HEK293 (cell line): ENCODE measurements around the gene NHLH1.

ENCODE experiments used
- EGR2 ChIP-seq: fragments of 450-650 bp; formaldehyde crosslinking; IDR thresholded peaks from 2 replicates; pipeline ENCODE4 v1.5.1; 2016; ENCODE audit warnings: low read depth, missing biosample characterization, missing genetic modification characterization
- GLIS1 ChIP-seq: fragments of 450-650 bp; formaldehyde crosslinking; IDR thresholded peaks from 2 replicates; pipeline ENCODE4 v1.5.1; 2016; ENCODE audit warnings: missing biosample characterization, missing genetic modification characterization
- MEIS1 ChIP-seq: sonication (generic); formaldehyde crosslinking; IDR thresholded peaks from 2 replicates; pipeline ENCODE4 v1.8.1; 2022; ENCODE audit warnings: missing genetic modification reagents, mild to moderate bottlenecking, borderline replicate concordance
- OSR2 ChIP-seq: fragments of 450-650 bp; formaldehyde crosslinking; IDR thresholded peaks from 2 replicates; pipeline ENCODE4 v1.5.1; 2016; ENCODE audit warnings: missing biosample characterization, missing genetic modification characterization
- SP2 ChIP-seq: fragments of 450-650 bp; formaldehyde crosslinking; IDR thresholded peaks from 2 replicates; pipeline ENCODE4 v1.5.1; 2016; ENCODE audit warnings: missing biosample characterization, missing genetic modification characterization
- ZBTB21 ChIP-seq: fragments of 450-650 bp; formaldehyde crosslinking; IDR thresholded peaks from 2 replicates; pipeline ENCODE4 v1.5.1; 2017; ENCODE audit warnings: missing biosample characterization, missing genetic modification characterization
- ZBTB7A ChIP-seq: fragments of 450-650 bp; formaldehyde crosslinking; IDR thresholded peaks from 2 replicates; pipeline ENCODE4 v1.5.1; 2016; ENCODE audit warnings: low read depth, missing biosample characterization, missing genetic modification characterization
- ZNF114 ChIP-seq: fragments of 450-650 bp; formaldehyde crosslinking; IDR thresholded peaks from 2 replicates; pipeline ENCODE4 v1.5.0; 2017; ENCODE audit warnings: missing biosample characterization, missing genetic modification characterization
- ZNF223 ChIP-seq: fragments of 450-650 bp; formaldehyde crosslinking; IDR thresholded peaks from 2 replicates; pipeline ENCODE4 v1.5.1; 2016; ENCODE audit warnings: missing biosample characterization, missing genetic modification characterization
- ZNF302 ChIP-seq: fragments of 450-650 bp; formaldehyde crosslinking; IDR thresholded peaks from 2 replicates; pipeline ENCODE4 v1.5.1; 2016; ENCODE audit warnings: missing biosample characterization, missing genetic modification characterization, low read depth
- ZNF416 ChIP-seq: fragments of 450-650 bp; formaldehyde crosslinking; IDR thresholded peaks from 2 replicates; pipeline ENCODE4 v1.5.1; 2016; ENCODE audit warnings: missing biosample characterization, missing genetic modification characterization
- ZNF473 ChIP-seq: fragments of 450-650 bp; formaldehyde crosslinking; IDR thresholded peaks from 2 replicates; pipeline ENCODE4 v1.5.1; 2017; ENCODE audit warnings: missing biosample characterization, missing genetic modification characterization
- ZNF596 ChIP-seq: fragments of 450-650 bp; IDR thresholded peaks from 2 replicates; pipeline ENCODE4 v1.5.0; 2018; ENCODE audit warnings: missing biosample characterization, mild to moderate bottlenecking, missing genetic modification characterization, moderate library complexity
- ZNF600 ChIP-seq: fragments of 450-650 bp; formaldehyde crosslinking; IDR thresholded peaks from 2 replicates; pipeline ENCODE4 v1.5.1; 2016; ENCODE audit warnings: missing biosample characterization, missing genetic modification characterization
- ZNF629 ChIP-seq: fragments of 450-650 bp; formaldehyde crosslinking; IDR thresholded peaks from 2 replicates; pipeline ENCODE4 v1.5.1; 2017; ENCODE audit warnings: missing biosample characterization, missing genetic modification characterization
- ZNF670 ChIP-seq: fragments of 450-650 bp; formaldehyde crosslinking; IDR thresholded peaks from 2 replicates; pipeline ENCODE4 v1.5.1; 2016; ENCODE audit warnings: missing biosample characterization, missing genetic modification characterization, low read depth
- ZNF707 ChIP-seq: fragments of 450-650 bp; formaldehyde crosslinking; IDR thresholded peaks from 2 replicates; pipeline ENCODE4 v1.5.1; 2016; ENCODE audit warnings: missing biosample characterization, missing genetic modification characterization
- ZNF76 ChIP-seq: fragments of 450-650 bp; formaldehyde crosslinking; IDR thresholded peaks from 2 replicates; pipeline ENCODE4; 2016; ENCODE audit warnings: low read depth, missing biosample characterization, missing genetic modification characterization, borderline replicate concordance
- TF ChIP-seq, protein P1 (sequence below): fragments of 450-650 bp; formaldehyde crosslinking; IDR thresholded peaks from 2 replicates; pipeline ENCODE4 v1.5.1; 2016; ENCODE audit warnings: missing biosample characterization, missing genetic modification characterization, borderline replicate concordance
- TF ChIP-seq, protein P2 (sequence below): fragments of 450-650 bp; formaldehyde crosslinking; IDR thresholded peaks from 2 replicates; pipeline ENCODE4 v1.5.1; 2016; ENCODE audit warnings: missing biosample characterization, missing genetic modification characterization, low read depth
- TF ChIP-seq, protein P3 (sequence below): IDR thresholded peaks from 2 replicates; pipeline ENCODE4 v1.6.1; 2011; ENCODE audit warnings: mild to moderate bottlenecking, low read depth, low read length, borderline replicate concordance
- TF ChIP-seq, protein P4 (sequence below): fragments of 450-650 bp; formaldehyde crosslinking; IDR thresholded peaks from 2 replicates; pipeline ENCODE4 v1.5.1; 2016; ENCODE audit warnings: missing biosample characterization, missing genetic modification characterization
- TF ChIP-seq, protein P5 (sequence below): fragments of 450-650 bp; formaldehyde crosslinking; IDR thresholded peaks from 2 replicates; pipeline ENCODE4 v1.5.1; 2016; ENCODE audit warnings: missing biosample characterization, missing genetic modification characterization
- TF ChIP-seq, protein P6 (sequence below): fragments of 450-650 bp; formaldehyde crosslinking; IDR thresholded peaks from 2 replicates; pipeline ENCODE4 v1.5.0; 2017; ENCODE audit warnings: missing biosample characterization, missing genetic modification characterization, borderline replicate concordance

The NHLH1 gene

DNA sequence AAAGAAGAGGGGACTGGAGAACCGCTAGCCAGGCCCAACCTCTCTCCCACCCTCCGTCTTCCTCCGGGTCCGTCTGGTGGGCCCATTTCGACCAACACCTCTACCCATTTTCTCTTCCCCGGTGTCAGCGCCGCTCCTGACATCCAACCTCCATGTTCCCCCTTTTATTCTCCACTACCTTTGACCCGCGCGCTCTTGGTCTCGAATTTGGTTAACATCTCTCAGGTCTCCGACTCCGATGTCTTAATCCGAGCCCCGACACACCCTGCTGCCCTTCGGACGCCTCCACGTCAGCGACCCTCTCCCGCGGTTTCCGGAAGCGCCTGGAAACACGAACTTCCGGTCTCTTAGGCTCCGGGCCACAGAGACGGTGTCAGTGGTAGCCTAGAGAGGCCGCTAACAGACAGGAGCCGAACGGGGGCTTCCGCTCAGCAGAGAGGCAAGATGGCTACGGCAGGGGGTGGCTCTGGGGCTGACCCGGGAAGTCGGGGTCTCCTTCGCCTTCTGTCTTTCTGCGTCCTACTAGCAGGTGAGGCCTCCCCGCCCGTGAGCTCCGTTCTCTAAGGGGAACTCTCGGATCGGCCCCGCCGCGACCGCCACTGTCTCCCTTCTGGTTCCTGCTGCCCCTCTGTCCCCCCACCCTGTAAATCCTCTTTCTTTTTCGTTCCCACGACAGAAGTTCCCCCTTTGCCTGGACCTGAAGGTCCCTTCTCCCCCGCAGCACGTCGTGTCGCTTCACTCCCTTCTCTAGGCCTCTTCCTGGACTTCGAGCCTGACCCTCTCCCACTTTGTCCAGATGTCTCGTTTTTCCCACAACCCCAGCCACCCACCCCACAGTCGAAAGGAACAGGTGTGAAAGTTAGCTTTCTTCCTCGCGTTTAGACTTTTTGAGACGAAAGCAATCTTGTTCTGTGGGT lies 23.7 kb upstream of the NHLH1 start, which contains the start of the genes COPA and NCSTN (continued):
- TF ChIP-seq ZNF76 (tag by site-specific recombination) (peak; percentile 75), ZNF114 (tag by site-specific recombination) (no peak), ZNF670 (tag by site-specific recombination) (no peak), MEIS1 (no peak), ZNF600 (tag by site-specific recombination) (peak; percentile 43; the same call in 1 of the 2 replicates), ZBTB21 (tag by site-specific recombination) (peak; percentile 95), EGR2 (tag by site-specific recombination) (0 out of 2 replicates have a peak, but pooled peaks have one; percentile 18), ZNF416 (no peak), ZNF473 (tag by site-specific recombination) (no peak), ZNF596 (tag by site-specific recombination) (no peak), ZNF302 (tag by site-specific recombination) (no peak), ZBTB7A (peak; percentile 69), OSR2 (tag by site-specific recombination) (peak; percentile 94), SP2 (peak; percentile 71), ZNF629 (peak; percentile 98), ZNF707 (no peak), GLIS1 (tag by site-specific recombination) (peak; percentile 92), ZNF223 (peak; percentile 84)
- TF ChIP-seq, protein P1, sequence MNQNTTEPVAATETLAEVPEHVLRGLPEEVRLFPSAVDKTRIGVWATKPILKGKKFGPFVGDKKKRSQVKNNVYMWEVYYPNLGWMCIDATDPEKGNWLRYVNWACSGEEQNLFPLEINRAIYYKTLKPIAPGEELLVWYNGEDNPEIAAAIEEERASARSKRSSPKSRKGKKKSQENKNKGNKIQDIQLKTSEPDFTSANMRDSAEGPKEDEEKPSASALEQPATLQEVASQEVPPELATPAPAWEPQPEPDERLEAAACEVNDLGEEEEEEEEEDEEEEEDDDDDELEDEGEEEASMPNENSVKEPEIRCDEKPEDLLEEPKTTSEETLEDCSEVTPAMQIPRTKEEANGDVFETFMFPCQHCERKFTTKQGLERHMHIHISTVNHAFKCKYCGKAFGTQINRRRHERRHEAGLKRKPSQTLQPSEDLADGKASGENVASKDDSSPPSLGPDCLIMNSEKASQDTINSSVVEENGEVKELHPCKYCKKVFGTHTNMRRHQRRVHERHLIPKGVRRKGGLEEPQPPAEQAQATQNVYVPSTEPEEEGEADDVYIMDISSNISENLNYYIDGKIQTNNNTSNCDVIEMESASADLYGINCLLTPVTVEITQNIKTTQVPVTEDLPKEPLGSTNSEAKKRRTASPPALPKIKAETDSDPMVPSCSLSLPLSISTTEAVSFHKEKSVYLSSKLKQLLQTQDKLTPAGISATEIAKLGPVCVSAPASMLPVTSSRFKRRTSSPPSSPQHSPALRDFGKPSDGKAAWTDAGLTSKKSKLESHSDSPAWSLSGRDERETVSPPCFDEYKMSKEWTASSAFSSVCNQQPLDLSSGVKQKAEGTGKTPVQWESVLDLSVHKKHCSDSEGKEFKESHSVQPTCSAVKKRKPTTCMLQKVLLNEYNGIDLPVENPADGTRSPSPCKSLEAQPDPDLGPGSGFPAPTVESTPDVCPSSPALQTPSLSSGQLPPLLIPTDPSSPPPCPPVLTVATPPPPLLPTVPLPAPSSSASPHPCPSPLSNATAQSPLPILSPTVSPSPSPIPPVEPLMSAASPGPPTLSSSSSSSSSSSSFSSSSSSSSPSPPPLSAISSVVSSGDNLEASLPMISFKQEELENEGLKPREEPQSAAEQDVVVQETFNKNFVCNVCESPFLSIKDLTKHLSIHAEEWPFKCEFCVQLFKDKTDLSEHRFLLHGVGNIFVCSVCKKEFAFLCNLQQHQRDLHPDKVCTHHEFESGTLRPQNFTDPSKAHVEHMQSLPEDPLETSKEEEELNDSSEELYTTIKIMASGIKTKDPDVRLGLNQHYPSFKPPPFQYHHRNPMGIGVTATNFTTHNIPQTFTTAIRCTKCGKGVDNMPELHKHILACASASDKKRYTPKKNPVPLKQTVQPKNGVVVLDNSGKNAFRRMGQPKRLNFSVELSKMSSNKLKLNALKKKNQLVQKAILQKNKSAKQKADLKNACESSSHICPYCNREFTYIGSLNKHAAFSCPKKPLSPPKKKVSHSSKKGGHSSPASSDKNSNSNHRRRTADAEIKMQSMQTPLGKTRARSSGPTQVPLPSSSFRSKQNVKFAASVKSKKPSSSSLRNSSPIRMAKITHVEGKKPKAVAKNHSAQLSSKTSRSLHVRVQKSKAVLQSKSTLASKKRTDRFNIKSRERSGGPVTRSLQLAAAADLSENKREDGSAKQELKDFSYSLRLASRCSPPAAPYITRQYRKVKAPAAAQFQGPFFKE = no peak
- TF ChIP-seq, protein P2, sequence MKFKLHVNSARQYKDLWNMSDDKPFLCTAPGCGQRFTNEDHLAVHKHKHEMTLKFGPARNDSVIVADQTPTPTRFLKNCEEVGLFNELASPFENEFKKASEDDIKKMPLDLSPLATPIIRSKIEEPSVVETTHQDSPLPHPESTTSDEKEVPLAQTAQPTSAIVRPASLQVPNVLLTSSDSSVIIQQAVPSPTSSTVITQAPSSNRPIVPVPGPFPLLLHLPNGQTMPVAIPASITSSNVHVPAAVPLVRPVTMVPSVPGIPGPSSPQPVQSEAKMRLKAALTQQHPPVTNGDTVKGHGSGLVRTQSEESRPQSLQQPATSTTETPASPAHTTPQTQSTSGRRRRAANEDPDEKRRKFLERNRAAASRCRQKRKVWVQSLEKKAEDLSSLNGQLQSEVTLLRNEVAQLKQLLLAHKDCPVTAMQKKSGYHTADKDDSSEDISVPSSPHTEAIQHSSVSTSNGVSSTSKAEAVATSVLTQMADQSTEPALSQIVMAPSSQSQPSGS (tag by site-specific recombination) = no peak
- TF ChIP-seq, protein P3, sequence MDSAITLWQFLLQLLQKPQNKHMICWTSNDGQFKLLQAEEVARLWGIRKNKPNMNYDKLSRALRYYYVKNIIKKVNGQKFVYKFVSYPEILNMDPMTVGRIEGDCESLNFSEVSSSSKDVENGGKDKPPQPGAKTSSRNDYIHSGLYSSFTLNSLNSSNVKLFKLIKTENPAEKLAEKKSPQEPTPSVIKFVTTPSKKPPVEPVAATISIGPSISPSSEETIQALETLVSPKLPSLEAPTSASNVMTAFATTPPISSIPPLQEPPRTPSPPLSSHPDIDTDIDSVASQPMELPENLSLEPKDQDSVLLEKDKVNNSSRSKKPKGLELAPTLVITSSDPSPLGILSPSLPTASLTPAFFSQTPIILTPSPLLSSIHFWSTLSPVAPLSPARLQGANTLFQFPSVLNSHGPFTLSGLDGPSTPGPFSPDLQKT = peak; percentile 75; the same call in 1 of the 2 replicates
- TF ChIP-seq, protein P4, sequence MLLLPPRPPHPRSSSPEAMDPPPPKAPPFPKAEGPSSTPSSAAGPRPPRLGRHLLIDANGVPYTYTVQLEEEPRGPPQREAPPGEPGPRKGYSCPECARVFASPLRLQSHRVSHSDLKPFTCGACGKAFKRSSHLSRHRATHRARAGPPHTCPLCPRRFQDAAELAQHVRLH (tag by site-specific recombination) = peak; percentile 60; the same call in 1 of the 2 replicates
- TF ChIP-seq, protein P5, sequence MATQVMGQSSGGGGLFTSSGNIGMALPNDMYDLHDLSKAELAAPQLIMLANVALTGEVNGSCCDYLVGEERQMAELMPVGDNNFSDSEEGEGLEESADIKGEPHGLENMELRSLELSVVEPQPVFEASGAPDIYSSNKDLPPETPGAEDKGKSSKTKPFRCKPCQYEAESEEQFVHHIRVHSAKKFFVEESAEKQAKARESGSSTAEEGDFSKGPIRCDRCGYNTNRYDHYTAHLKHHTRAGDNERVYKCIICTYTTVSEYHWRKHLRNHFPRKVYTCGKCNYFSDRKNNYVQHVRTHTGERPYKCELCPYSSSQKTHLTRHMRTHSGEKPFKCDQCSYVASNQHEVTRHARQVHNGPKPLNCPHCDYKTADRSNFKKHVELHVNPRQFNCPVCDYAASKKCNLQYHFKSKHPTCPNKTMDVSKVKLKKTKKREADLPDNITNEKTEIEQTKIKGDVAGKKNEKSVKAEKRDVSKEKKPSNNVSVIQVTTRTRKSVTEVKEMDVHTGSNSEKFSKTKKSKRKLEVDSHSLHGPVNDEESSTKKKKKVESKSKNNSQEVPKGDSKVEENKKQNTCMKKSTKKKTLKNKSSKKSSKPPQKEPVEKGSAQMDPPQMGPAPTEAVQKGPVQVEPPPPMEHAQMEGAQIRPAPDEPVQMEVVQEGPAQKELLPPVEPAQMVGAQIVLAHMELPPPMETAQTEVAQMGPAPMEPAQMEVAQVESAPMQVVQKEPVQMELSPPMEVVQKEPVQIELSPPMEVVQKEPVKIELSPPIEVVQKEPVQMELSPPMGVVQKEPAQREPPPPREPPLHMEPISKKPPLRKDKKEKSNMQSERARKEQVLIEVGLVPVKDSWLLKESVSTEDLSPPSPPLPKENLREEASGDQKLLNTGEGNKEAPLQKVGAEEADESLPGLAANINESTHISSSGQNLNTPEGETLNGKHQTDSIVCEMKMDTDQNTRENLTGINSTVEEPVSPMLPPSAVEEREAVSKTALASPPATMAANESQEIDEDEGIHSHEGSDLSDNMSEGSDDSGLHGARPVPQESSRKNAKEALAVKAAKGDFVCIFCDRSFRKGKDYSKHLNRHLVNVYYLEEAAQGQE = peak; percentile 48
- TF ChIP-seq, protein P6, sequence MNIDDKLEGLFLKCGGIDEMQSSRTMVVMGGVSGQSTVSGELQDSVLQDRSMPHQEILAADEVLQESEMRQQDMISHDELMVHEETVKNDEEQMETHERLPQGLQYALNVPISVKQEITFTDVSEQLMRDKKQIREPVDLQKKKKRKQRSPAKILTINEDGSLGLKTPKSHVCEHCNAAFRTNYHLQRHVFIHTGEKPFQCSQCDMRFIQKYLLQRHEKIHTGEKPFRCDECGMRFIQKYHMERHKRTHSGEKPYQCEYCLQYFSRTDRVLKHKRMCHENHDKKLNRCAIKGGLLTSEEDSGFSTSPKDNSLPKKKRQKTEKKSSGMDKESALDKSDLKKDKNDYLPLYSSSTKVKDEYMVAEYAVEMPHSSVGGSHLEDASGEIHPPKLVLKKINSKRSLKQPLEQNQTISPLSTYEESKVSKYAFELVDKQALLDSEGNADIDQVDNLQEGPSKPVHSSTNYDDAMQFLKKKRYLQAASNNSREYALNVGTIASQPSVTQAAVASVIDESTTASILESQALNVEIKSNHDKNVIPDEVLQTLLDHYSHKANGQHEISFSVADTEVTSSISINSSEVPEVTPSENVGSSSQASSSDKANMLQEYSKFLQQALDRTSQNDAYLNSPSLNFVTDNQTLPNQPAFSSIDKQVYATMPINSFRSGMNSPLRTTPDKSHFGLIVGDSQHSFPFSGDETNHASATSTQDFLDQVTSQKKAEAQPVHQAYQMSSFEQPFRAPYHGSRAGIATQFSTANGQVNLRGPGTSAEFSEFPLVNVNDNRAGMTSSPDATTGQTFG = peak; percentile 20; the same call in 1 of the 2 replicates
